Measurements from ENCODE around the gene NOTCH1.

DNA sequence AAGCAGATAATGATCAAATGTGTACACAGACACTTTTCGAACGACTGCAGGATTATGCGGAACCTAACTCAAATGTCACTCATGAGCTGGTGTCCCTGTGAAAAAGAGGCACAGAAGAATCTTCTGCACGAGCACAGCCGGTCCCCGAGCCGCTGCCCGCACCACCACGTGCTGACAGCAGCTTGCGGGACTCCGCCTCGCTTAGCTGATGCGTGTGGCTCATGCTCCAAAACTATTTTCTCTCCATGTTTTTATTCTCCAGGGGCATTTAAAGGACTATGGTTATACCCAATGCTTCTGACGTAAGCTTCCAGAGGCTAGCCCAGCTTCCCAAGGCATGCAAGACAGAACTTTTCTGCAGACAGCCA lies 72.5 kb downstream of the NOTCH1 start:
- TF ChIP-seq CTCF (IDR thresholded peaks at IDR 0.05): no peak
- TF ChIP-seq POLR2A (IDR thresholded peaks at IDR 0.05): no peak
